AG04449 (cell line): ENCODE measurements around the gene CADPS.

Source experiments
- CTCF ChIA-PET: fragments of 350-600 bp; formaldehyde crosslinking; extraction: SDS; loops from one replicate; lab custom pipeline; 2021; ENCODE audit warnings: antibody characterized with exemption; lab: Yijun Ruan, JAX
- POLR2A ChIA-PET: fragments of 400-600, 350-600 bp; formaldehyde crosslinking; extraction: SDS; loops from one replicate; lab custom pipeline; 2020; ENCODE audit warnings: antibody characterized with exemption, inconsistent platforms; lab: Yijun Ruan, JAX
- DNase-seq: peaks from one replicate; pipeline ENCODE4 v3.0.0-alpha.2; 2010; ENCODE audit warnings: low read depth, low spot score
- H3K4me3 ChIP-seq: 2 replicates; pipeline ENCODE4 v1.5.1; 2011; ENCODE audit warnings: low read depth, mild to moderate bottlenecking, control low read depth, low read length
- CTCF ChIP-seq: IDR thresholded peaks from one replicate; pipeline ENCODE4 v1.5.1; 2011; ENCODE audit warnings: mild to moderate bottlenecking, moderate library complexity, low read length, control low read depth, inconsistent platforms; ENCODE audit not compliant: insufficient read depth; ENCODE audit errors: missing control alignments

Gene CADPS

GRCh38 chr3:62602129-62602770 lies 273.0 kb downstream of the CADPS start:
- ChIA-PET POLR2A (interaction anchor here (2.7 kb wide), 1 partner anchor 14 kb away, joined by 9 read pairs; no protein-coding TSS in a partner anchor), CTCF (interaction anchor here (1.0 kb wide), 1 partner anchor 20 kb away, joined by 3 read pairs; no protein-coding TSS in a partner anchor)
- no peak for TF ChIP-seq CTCF
- DNase-seq, result no peak
- H3K4me3 ChIP-seq, result no peak overlapping the region

- no peak overlapping the region for H3K4me3 ChIP-seq
- DNase-seq, result no peak
- POLR2A ChIA-PET, result interaction anchor here (2.7 kb wide), 1 partner anchor 13 kb away, joined by 9 read pairs; no protein-coding TSS in a partner anchor
- TF ChIP-seq CTCF, result no peak
- CTCF ChIA-PET, result interaction anchor here (1.1 kb wide), 1 partner anchor 10 kb away, joined by 5 read pairs; no protein-coding TSS in a partner anchor
Observed at GRCh38 chr3:62601238-62602070, 273.8 kb downstream of the CADPS start.

- no peak for TF ChIP-seq CTCF
- no peak for DNase-seq
- ChIA-PET CTCF (interaction anchor here (1.0 to 1.1 kb wide), 2 partner anchors 12 to 632 kb away, joined by 3 to 5 read pairs; no protein-coding TSS in a partner anchor), POLR2A (interaction anchor here (0.7 to 2.7 kb wide), 2 partner anchors 12 kb away, joined by 3 to 9 read pairs; no protein-coding TSS in a partner anchor)
- no peak overlapping the region for H3K4me3 ChIP-seq
Observed at GRCh38 chr3:62600033-62600432, 275.2 kb downstream of the CADPS start.

GRCh38 chr3:62597491-62597890 lies 277.7 kb downstream of the CADPS start:
- no peak overlapping the region for H3K4me3 ChIP-seq
- TF ChIP-seq CTCF, result no peak
- DNase-seq, result no peak
- ChIA-PET CTCF (interaction anchor here (0.6 kb wide), 1 partner anchor 1934 kb away, joined by 3 read pairs; no protein-coding TSS in a partner anchor), POLR2A (no interaction called here)

- POLR2A ChIA-PET, result no interaction called here
- H3K4me3 ChIP-seq, result no peak overlapping the region
- no peak for TF ChIP-seq CTCF
- DNase-seq, result no peak
- CTCF ChIA-PET, result no interaction called here
Observed at GRCh38 chr3:62592408-62592807, 282.8 kb downstream of the CADPS start.
